Astrocyte (in vitro differentiated cells and primary cell): ENCODE results near the gene CDC45. TPM values are rescaled to one million over a fixed set of nuclear protein-coding genes. Genes with fewer than 3 reads are reported as not detected.
A peak's percentile ranks its signal among the peaks of the same experiment; 100 is the strongest.
"Not testable (repeated sequence)": the region's sequence is repeated elsewhere in the genome, so short reads cannot be mapped to it uniquely, and the experiment has no call there.

ENCODE experiments used
- DNase-seq: peaks from one replicate; pipeline ENCODE4 v3.0.0-alpha.2; 2010; ENCODE audit warnings: low read depth
- FAIRE-seq: peaks from 2 replicates; lab custom pipeline; 2011; peaks lifted over from hg19 to GRCh38; lab: Jason Lieb, UNC
- H2AFZ ChIP-seq: 2 replicates; pipeline ENCODE4 v1.6.0; 2012; ENCODE audit warnings: low read depth, low read length, inconsistent platforms
- H3K27ac ChIP-seq: 2 replicates; pipeline ENCODE4 v1.5.1; 2011; ENCODE audit warnings: low read depth, low read length, inconsistent platforms
- H3K27me3 ChIP-seq: 2 replicates; pipeline ENCODE4 v1.6.0; 2011; ENCODE audit warnings: low read length, inconsistent platforms; ENCODE audit not compliant: insufficient read depth
- H3K36me3 ChIP-seq: 2 replicates; pipeline ENCODE4 v1.5.1; 2011; ENCODE audit warnings: low read length, inconsistent platforms; ENCODE audit not compliant: insufficient read depth
- H3K4me1 ChIP-seq: 2 replicates; pipeline ENCODE4 v1.5.1; 2011; ENCODE audit warnings: low read length, inconsistent platforms; ENCODE audit not compliant: insufficient read depth
- H3K4me2 ChIP-seq: 2 replicates; pipeline ENCODE4 v1.6.0; 2012; ENCODE audit warnings: low read length, inconsistent platforms
- H3K4me3 ChIP-seq: 2 replicates; pipeline ENCODE4 v1.5.1; 2011; ENCODE audit warnings: low read depth, mild to moderate bottlenecking, low read length, inconsistent platforms; ENCODE audit not compliant: insufficient read depth
- H3K79me2 ChIP-seq: 2 replicates; pipeline ENCODE4 v1.6.0; 2012; ENCODE audit warnings: mild to moderate bottlenecking, low read length, inconsistent platforms; ENCODE audit not compliant: insufficient read depth
- H3K9ac ChIP-seq: 2 replicates; pipeline ENCODE4 v1.6.0; 2012; ENCODE audit warnings: mild to moderate bottlenecking, low read length, inconsistent platforms
- H3K9me3 ChIP-seq: 2 replicates; pipeline ENCODE4 v1.5.1; 2012; ENCODE audit warnings: low read depth, mild to moderate bottlenecking, low read length, inconsistent platforms; ENCODE audit not compliant: insufficient read depth
- H4K20me1 ChIP-seq: 2 replicates; pipeline ENCODE4 v1.6.0; 2012; ENCODE audit warnings: low read length, inconsistent platforms; ENCODE audit not compliant: insufficient read depth
- H3K27ac Mint-ChIP-seq: one replicate; pipeline ENCODE4 v1.8.0; 2021; ENCODE audit warnings: mild to moderate bottlenecking, mixed read lengths; ENCODE audit not compliant: unreplicated experiment
- H3K27me3 Mint-ChIP-seq: one replicate; pipeline ENCODE4 v1.8.0; 2021; ENCODE audit warnings: low read depth, mixed read lengths; ENCODE audit not compliant: unreplicated experiment
- H3K36me3 Mint-ChIP-seq: one replicate; pipeline ENCODE4 v1.8.0; 2021; ENCODE audit warnings: low read depth, mixed read lengths; ENCODE audit not compliant: unreplicated experiment
- H3K4me1 Mint-ChIP-seq: one replicate; pipeline ENCODE4 v1.8.0; 2021; ENCODE audit warnings: low read depth, mixed read lengths; ENCODE audit not compliant: unreplicated experiment
- H3K4me3 Mint-ChIP-seq: one replicate; pipeline ENCODE4 v1.8.0; 2021; ENCODE audit warnings: mild to moderate bottlenecking, moderate library complexity, mixed read lengths; ENCODE audit not compliant: unreplicated experiment
- H3K9me3 Mint-ChIP-seq: one replicate; pipeline ENCODE4 v1.8.0; 2021; ENCODE audit warnings: mild to moderate bottlenecking, mixed read lengths; ENCODE audit not compliant: unreplicated experiment
- CTCF ChIP-seq: IDR thresholded peaks from 2 replicates; pipeline ENCODE4 v1.5.1; 2011; ENCODE audit warnings: low read depth, mild to moderate bottlenecking, inconsistent platforms, low read length, moderate library complexity; ENCODE audit not compliant: insufficient read depth
- EZH2 ChIP-seq: IDR thresholded peaks from 2 replicates; pipeline ENCODE4 v1.6.1; 2012; ENCODE audit warnings: mild to moderate bottlenecking, low read length, inconsistent platforms; ENCODE audit not compliant: insufficient read depth
- total RNA-seq: library from RNA; stranded (reverse); gene quantifications from 2 replicates; pipeline ENCODE4 v1.2.1, GENCODE V29; 2021

Gene CDC45
- total RNA-seq, 1 donor from 2014 or later, result 2.1 TPM

GRCh38 chr22:19434829-19435580, 44.7 kb upstream of the CDC45 start:
- no peaks in the 10 kb centered on the region for H3K9me3 ChIP-seq
- no peaks in the 10 kb centered on the region for H3K27me3 ChIP-seq
- H3K27ac Mint-ChIP-seq, result no peak overlapping the region
- peaks cover 12% of the 10 kb centered on the region for H3K4me1 Mint-ChIP-seq
- FAIRE-seq (no peak), DNase-seq (no peak)
- H3K9me3 Mint-ChIP-seq, result no peaks in the 10 kb centered on the region
- H3K4me3 ChIP-seq, result no peak overlapping the region
- peaks cover 4% of the 10 kb centered on the region for H3K4me1 ChIP-seq
- H3K4me3 Mint-ChIP-seq, result no peak overlapping the region
- H2AFZ ChIP-seq, result no peak overlapping the region
- TF ChIP-seq EZH2, result no peak
- TF ChIP-seq CTCF, result no peak
- H3K27me3 Mint-ChIP-seq, result no peaks in the 10 kb centered on the region
- H3K9ac ChIP-seq, result no peak overlapping the region
- peaks cover 10% of the 10 kb centered on the region for H4K20me1 ChIP-seq
- peaks cover 9% of the 10 kb centered on the region for H3K36me3 ChIP-seq
- no peak overlapping the region for H3K4me2 ChIP-seq
- peaks cover 31% of the 10 kb centered on the region for H3K79me2 ChIP-seq
- peaks cover 5% of the 10 kb centered on the region for H3K36me3 Mint-ChIP-seq
- no peak overlapping the region for H3K27ac ChIP-seq

- H3K27ac ChIP-seq, DNase-seq, H3K4me1 ChIP-seq, H3K9me3 ChIP-seq, H3K27me3 Mint-ChIP-seq, FAIRE-seq, H3K4me3 ChIP-seq, H3K27ac Mint-ChIP-seq, H3K9me3 Mint-ChIP-seq, H3K27me3 ChIP-seq, H3K4me2 ChIP-seq, H3K4me1 Mint-ChIP-seq, H2AFZ ChIP-seq, H3K9ac ChIP-seq, H3K36me3 ChIP-seq, H3K36me3 Mint-ChIP-seq: not testable (repeated sequence)
- H3K79me2 ChIP-seq, result peaks cover 31% of the 10 kb centered on the region
- peak overlapping the region; percentile 51 for H3K4me3 Mint-ChIP-seq
- H4K20me1 ChIP-seq, result peaks cover 10% of the 10 kb centered on the region
These were observed 43.1 kb upstream of the CDC45 start for GRCh38 chr22:19436444-19437161.

- Mint-ChIP-seq H3K9me3 (no peaks in the 10 kb centered on the region), H3K27me3 (no peaks in the 10 kb centered on the region), H3K27ac (no peak overlapping the region), H3K4me1 (peaks cover 2% of the 10 kb centered on the region), H3K4me3 (no peak overlapping the region), H3K36me3 (peaks cover 9% of the 10 kb centered on the region)
- H3K79me2 ChIP-seq, result peaks cover 39% of the 10 kb centered on the region
- H3K36me3 ChIP-seq, result peaks cover 10% of the 10 kb centered on the region
- H2AFZ ChIP-seq, result no peak overlapping the region
- no peak overlapping the region for H3K4me2 ChIP-seq
- no peak overlapping the region for H3K27ac ChIP-seq
- H3K9ac ChIP-seq, result no peak overlapping the region
- no peaks in the 10 kb centered on the region for H3K4me1 ChIP-seq
- DNase-seq (no peak), FAIRE-seq (no peak)
- no peak overlapping the region for H3K4me3 ChIP-seq
- H3K9me3 ChIP-seq, result no peaks in the 10 kb centered on the region
- no peaks in the 10 kb centered on the region for H3K27me3 ChIP-seq
- peaks cover 25% of the 10 kb centered on the region for H4K20me1 ChIP-seq
- TF ChIP-seq EZH2 (no peak), CTCF (no peak)
These were observed 41.4 kb upstream of the CDC45 start for GRCh38 chr22:19438298-19438697.
